Measurements from ENCODE around the gene APBA2. TPM values are rescaled to one million over a fixed set of nuclear protein-coding genes. Genes with fewer than 3 reads are reported as not detected.
A peak's percentile ranks its signal among the peaks of the same experiment; 100 is the strongest.

Gene APBA2
- total and polyA plus RNA-seq, 12 donors: 0.16 to 0.85 (median 0.46) TPM

GRCh38 chr15:28876845-28877185 is 9.0 kb upstream of the APBA2 start:
- DNase-seq (no peak), ATAC-seq (no peak)
- H3K36me3 ChIP-seq: no peaks in the 10 kb centered on the region
- no peak overlapping the region for H3K4me3 ChIP-seq
- TF ChIP-seq CTCF (IDR thresholded peaks at IDR 0.05): no peak
- peaks cover 0 to 5% (median 0%) of the 10 kb centered on the region in 11 donors for H3K9me3 ChIP-seq
- H3K4me1 ChIP-seq: no peaks in the 10 kb centered on the region
- no peak overlapping the region for H3K27ac ChIP-seq
- WGBS, 2 donors: 85 to 86% methylated on average over 8 of the region's 8 CpGs
- H3K27me3 ChIP-seq: peaks cover 0 to 39% (median 6%) of the 10 kb centered on the region in 7 donors
- intact Hi-C loops (cut with DNase I): no loop called here

DNA sequence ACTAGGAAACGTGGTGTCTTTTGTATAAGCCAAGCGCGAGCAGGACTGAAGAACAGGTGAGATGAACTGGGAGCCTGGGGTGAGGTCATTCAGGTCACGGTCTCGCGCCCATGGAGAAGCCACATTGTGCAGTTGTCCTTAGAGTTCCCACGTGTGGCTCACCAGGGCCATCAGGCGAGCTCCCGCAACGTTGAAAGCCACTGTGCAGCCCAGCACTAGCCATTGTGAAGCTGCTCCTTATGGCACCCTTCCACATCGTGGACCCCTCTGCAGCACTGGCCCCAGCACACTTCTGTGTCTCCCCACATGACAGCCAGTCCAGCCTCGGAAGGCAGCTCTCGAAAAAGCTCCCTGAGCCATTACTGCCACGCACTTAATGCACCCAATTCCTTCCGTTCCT is 7.6 kb upstream of the APBA2 start:
- H3K27me3 ChIP-seq: peaks cover 0 to 33% (median 6%) of the 10 kb centered on the region in 7 donors
- no peak for TF ChIP-seq CTCF (IDR thresholded peaks at IDR 0.05)
- H3K27ac ChIP-seq: no peak overlapping the region
- DNase-seq (no peak), ATAC-seq (no peak)
- no peaks in the 10 kb centered on the region for H3K9me3 ChIP-seq
- H3K4me3 ChIP-seq: no peak overlapping the region
- H3K4me1 ChIP-seq: no peaks in the 10 kb centered on the region
- H3K36me3 ChIP-seq: no peaks in the 10 kb centered on the region
- WGBS, 2 donors: 85 to 91% methylated on average over 15 of the region's 15 CpGs
- intact Hi-C loops (cut with DNase I): no loop called here

DNA sequence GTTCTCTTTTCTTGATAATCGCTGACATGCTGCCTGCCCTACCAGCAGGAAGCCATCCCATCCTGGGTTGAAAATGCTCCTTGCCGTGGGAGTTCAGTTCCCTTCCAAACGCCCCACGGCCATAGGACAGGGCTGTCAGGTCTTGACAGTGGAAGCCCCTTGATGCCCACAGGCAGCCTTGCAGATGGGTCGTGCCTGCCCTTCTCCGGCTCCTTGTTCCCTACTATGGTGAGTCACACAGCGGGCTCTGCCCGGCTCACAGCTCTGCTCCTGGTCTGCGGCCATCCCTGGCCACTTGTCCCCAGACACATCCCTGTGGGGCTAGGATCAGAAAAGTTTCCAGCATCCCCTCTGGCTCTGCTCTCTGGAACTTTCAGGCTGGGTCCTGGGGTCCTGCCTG is 6.2 kb upstream of the APBA2 start:
- H3K36me3 ChIP-seq: no peaks in the 10 kb centered on the region
- H3K27me3 ChIP-seq: peaks cover 0 to 24% (median 6%) of the 10 kb centered on the region in 7 donors
- no peak for TF ChIP-seq CTCF (IDR thresholded peaks at IDR 0.05)

DNA sequence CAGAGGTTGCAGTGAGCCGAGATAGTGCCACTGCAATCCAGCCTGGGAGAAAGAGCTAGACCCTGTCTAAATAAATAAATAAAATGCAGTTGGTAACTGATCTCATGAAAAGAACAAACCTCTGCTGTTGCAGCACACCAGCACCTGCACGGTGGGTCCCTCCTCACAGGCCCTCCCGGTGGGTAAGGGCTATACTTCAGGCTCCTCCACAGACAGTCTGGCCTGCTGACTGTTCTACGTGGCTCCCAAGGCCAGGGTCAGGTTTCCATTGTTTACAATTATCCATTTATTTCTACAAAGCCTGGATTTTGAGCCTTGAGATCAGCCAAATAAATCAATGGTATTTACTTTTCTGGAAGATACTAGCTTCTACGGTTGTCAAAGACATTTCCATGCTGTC is 5.1 kb upstream of the APBA2 start:
- H3K4me3 ChIP-seq: no peak overlapping the region
- no peaks in the 10 kb centered on the region for H3K9me3 ChIP-seq
- ATAC-seq: no peak
- TF ChIP-seq CTCF (IDR thresholded peaks at IDR 0.05): no peak
- H3K4me1 ChIP-seq: peaks cover 0 to 6% (median 4%) of the 10 kb centered on the region in 9 donors
- H3K36me3 ChIP-seq: no peaks in the 10 kb centered on the region
- peaks cover 4 to 24% (median 16%) of the 10 kb centered on the region in 7 donors for H3K27me3 ChIP-seq
- WGBS, 2 donors: 80 to 89% methylated on average over 5 of the region's 5 CpGs
- intact Hi-C loops (cut with DNase I): loop anchor here in 1 of 10 donors (5.0 kb wide), 1 partner anchor 222 kb away; no protein-coding TSS in a partner anchor
- no peak overlapping the region for H3K27ac ChIP-seq
- DNase-seq: no peak

More for the DNA sequence above, 6.2 kb upstream of the APBA2 start:
- Histone ChIP-seq H3K9me3 (no peaks in the 10 kb centered on the region), H3K27ac (no peak overlapping the region), H3K4me3 (no peak overlapping the region), H3K4me1 (no peaks in the 10 kb centered on the region)
- peak in 1 of 8 donors; percentile 17 for ATAC-seq
- intact Hi-C loops (cut with DNase I): no loop called here
- WGBS, 2 donors: 84 to 92% methylated on average over 9 of the region's 9 CpGs
- DNase-seq: no peak

Data from heart right ventricle (tissue), 16 donors.